CD4-positive, alpha-beta T cell treated with Interleukin-2 at 100 ng/mL for 4 hours (primary cell): ENCODE results near the gene E2F8.

ENCODE experiments used
- DNase-seq: peaks from one replicate; pipeline ENCODE4 v3.0.0-alpha.2; 2020; ENCODE audit warnings: low spot score

E2F8 gene

GRCh38 chr11:19220903-19221724, 19.6 kb downstream of the E2F8 start:
- DNase-seq = no peak

DNA sequence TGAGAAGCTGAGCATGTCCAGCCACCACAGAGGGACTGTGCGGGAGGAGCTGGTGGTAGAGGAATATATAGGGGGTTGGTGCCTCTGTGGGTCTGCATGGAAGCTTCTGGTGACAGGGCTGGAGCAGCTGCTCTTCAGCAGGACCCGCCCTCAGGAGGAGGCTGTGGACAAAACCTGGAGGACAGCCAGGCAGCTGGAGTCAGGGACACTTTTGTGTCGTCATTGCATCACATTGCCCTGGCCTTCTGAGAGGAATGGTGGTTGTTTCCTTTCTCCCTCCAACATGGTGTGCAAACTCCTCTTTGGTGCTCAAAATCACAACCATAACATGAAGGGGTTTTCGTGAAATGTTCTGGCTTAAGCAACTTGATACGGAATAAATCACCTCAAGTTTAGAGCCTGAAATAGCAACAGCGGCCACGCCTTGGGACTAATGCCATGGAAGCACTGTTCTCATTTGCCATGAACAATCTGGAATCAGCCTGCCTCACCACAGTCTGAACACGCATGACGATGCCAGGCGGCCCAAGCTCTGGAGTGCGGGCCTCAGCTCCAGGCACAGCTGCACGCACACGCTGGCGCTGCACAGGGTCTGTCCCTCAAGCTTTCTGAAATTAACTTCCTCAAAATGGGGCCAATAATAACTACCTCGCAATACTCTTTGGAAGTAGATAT, 21.8 kb downstream of the E2F8 start:
- DNase-seq = no peak

- no peak for DNase-seq
Observed at GRCh38 chr11:19218216-19218615, 22.5 kb downstream of the E2F8 start.

DNA sequence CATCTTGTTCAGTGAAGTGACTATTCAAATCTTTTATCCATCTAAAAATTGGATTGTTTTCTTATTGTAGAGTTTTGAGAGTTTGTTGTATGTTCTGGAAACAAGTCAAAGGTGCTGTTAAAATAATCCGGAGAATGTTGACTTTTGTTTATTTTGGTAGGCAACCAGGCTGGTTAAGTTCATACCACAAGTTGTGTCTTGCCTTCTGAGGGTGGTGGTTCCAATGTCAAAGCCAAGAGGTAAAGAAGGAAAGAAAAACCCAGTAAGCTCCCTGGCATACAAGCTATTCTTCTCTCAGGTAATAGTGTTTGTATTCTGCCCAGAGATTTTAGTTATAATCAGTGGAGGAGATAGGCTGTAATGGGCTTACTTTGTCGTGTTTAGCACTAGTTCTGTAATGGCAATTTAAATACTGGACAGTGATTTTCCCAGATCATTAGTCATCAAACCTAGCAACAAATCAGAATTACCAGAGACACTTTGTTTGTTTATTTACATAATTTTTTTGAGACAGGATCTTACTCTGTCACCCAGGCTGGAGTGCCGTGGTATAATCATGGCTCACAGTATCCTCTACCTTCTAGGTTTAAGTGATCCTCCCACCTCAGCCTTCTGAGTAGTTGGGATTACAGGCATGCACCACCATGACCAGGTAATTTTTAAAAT, 23.9 kb downstream of the E2F8 start:
- DNase-seq = no peak

DNA sequence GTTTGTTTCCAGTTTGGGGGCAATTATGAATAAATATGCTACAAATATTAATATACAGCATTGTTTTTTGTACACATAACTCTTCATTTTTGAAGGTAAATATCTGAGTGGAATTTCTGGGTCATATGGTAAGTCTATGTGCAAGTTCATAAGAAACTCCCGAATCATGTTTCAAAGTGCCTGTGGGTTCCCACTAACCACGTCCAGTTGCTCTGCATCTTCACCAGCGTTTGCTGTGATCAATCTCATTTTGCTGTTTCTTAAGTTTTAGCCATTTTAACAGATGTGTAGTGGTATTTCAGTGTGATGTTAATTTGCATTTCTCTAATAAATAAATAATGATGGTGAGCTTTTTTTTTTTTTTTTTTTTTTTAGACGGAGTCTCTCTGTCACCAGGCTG, 24.7 kb downstream of the E2F8 start:
- DNase-seq = no peak

GRCh38 chr11:19209617-19210370, 31.0 kb downstream of the E2F8 start:
- DNase-seq = no peak

DNA sequence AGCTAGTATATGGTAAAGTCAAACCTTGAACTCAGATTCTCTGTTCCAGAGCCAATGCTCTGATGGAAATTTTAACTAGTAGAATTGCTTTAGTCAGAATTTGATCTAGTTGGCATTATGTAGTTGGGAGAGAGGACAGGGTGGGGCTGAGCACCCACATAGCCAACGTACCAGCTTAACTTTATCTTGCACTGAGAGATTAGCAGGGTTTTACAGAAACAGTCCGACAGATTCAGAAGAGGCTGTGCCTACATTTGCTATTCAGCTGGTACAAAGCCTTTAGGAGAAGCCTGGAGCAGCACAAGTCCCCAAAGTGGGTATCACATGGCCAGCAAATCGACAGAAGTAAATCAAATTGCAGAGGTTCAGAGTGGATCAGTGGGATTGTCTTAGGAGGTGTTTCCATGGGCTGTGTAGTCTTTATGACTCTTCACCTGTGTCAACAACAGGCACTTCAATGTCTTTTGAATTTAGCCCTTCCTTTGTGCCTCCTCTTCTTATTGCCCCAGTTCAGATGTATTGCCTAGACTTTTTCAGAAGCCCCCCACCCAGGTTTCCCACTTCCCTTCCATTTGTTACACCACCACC, 31.7 kb downstream of the E2F8 start:
- no peak for DNase-seq

DNA sequence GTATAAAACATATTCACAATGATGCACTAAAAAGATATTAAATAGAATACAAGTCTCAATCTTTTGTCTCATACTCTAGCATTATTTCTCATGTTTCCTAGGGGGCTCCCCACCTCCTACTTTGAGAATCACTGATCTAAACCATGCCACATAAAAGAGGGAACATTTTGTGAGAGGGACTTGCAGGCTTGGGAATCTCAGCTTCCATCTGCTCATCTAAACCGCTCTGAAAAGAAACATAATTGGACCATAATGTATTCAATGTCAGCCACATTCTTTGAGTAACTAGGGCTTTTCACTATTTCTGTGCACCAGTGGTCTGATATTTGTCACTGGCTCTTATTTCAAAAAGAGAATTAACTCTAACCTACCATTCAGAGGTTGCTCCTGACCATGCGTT, 32.6 kb downstream of the E2F8 start:
- no peak for DNase-seq

- no peak for DNase-seq
Observed at GRCh38 chr11:19204836-19205235, 35.9 kb downstream of the E2F8 start.

GRCh38 chr11:19201737-19202605, 38.8 kb downstream of the E2F8 start, which contains the start of gene CSRP3:
Gene CSRP3 (minus strand): TSS chr11:19201983. CDS start chr11:19192448, 9,535 bp downstream.
- DNase-seq = no peak

GRCh38 chr11:19200410-19201201, 40.1 kb downstream of the E2F8 start:
- DNase-seq = no peak

DNA sequence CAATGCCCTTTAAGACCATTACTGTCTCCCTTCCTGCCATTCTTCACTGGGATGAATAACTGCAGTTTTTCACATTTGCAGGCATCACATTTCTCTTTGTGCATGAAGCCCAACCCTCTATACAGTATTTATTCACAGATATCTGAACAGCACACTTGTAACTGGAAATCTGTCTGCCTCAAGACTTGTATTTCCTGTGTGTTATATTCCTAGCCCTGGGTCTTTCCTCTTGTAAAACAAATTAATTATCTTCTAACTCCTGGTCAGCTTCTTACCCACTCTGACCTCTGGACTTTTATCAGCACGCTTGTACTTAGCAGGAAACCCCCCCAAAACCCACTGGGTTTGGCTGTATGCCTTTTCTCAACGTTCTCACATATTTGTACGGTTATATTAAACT, 41.0 kb downstream of the E2F8 start:
- no peak for DNase-seq

- no peak for DNase-seq
Observed at GRCh38 chr11:19199048-19199447, 41.7 kb downstream of the E2F8 start.

DNA sequence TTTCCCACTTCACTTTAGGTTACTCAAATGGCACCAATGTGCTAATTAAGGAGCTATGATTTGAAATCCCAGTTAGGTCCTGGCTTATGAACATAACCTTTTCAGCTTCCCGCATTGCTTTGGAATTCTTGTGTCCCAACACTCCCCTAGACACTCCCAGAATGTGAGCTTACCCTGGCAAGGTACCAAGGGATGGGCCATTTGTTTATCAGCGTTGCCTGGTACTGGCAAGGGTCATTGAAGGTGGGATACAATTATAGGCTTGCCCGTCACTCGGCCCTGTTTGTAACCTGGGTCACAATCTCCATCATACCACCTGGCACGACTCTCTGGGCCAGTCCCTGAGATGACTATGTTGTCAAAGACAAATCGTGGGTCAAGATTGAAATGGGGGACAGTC, 44.3 kb downstream of the E2F8 start:
- no peak for DNase-seq

- DNase-seq = no peak
Observed at GRCh38 chr11:19194620-19195308, 46.0 kb downstream of the E2F8 start.

GRCh38 chr11:19193916-19194315, 46.8 kb downstream of the E2F8 start:
- no peak for DNase-seq

- no peak for DNase-seq
Observed at GRCh38 chr11:19191530-19192169, 49.1 kb downstream of the E2F8 start.

GRCh38 chr11:19187833-19188258, 52.9 kb downstream of the E2F8 start:
- no peak for DNase-seq
